HG03060 (cell line): ENCODE data around the gene SLC4A4.

Experiments used
- ATAC-seq: cut with Tn5 transposase; IDR thresholded peaks from one replicate; pipeline ENCODE4 v1.9.1; 2021; ENCODE audit warnings: low read depth, moderate number of reproducible peaks; ENCODE audit not compliant: unreplicated experiment

SLC4A4 gene

GRCh38 chr4:71584585-71584984, 245.8 kb downstream of the SLC4A4 start:
- ATAC-seq: no peak

GRCh38 chr4:71586087-71586763, 247.4 kb downstream of the SLC4A4 start:
- no peak for ATAC-seq

GRCh38 chr4:71587995-71588394, 249.2 kb downstream of the SLC4A4 start:
- ATAC-seq: no peak

GRCh38 chr4:71592793-71593192, 254.0 kb downstream of the SLC4A4 start:
- no peak for ATAC-seq

GRCh38 chr4:71593311-71593710, 254.5 kb downstream of the SLC4A4 start:
- no peak for ATAC-seq

- no peak for ATAC-seq
These were observed 256.8 kb downstream of the SLC4A4 start for GRCh38 chr4:71595576-71596108.

- no peak for ATAC-seq
These were observed 260.8 kb downstream of the SLC4A4 start for GRCh38 chr4:71599578-71599977.

- ATAC-seq: no peak
These were observed 263.6 kb downstream of the SLC4A4 start for GRCh38 chr4:71602289-71602900.

- peak; percentile 99 for ATAC-seq
These were observed 266.0 kb downstream of the SLC4A4 start for GRCh38 chr4:71604785-71605184.

GRCh38 chr4:71607109-71607508, 268.3 kb downstream of the SLC4A4 start:
- no peak for ATAC-seq

GRCh38 chr4:71607780-71608677, 269.2 kb downstream of the SLC4A4 start:
- ATAC-seq: no peak

GRCh38 chr4:71608678-71609071, 269.9 kb downstream of the SLC4A4 start:
- no peak for ATAC-seq

- no peak for ATAC-seq
These were observed 270.3 kb downstream of the SLC4A4 start for GRCh38 chr4:71609167-71609566.

GRCh38 chr4:71609651-71610050, 270.8 kb downstream of the SLC4A4 start:
- no peak for ATAC-seq

GRCh38 chr4:71614621-71615020, 275.8 kb downstream of the SLC4A4 start:
- ATAC-seq: no peak

- ATAC-seq: no peak
These were observed 277.5 kb downstream of the SLC4A4 start for GRCh38 chr4:71616168-71616811.
